ENCODE results near the gene CFI. TPM values are rescaled to one million over a fixed set of nuclear protein-coding genes. Genes with fewer than 3 reads are reported as not detected.
"Not testable (repeated sequence)": the region's sequence is repeated elsewhere in the genome, so short reads cannot be mapped to it uniquely, and the experiment has no call there.

CFI gene
- total RNA-seq, 1 donor from 2014 or later = 1.4 TPM

DNA sequence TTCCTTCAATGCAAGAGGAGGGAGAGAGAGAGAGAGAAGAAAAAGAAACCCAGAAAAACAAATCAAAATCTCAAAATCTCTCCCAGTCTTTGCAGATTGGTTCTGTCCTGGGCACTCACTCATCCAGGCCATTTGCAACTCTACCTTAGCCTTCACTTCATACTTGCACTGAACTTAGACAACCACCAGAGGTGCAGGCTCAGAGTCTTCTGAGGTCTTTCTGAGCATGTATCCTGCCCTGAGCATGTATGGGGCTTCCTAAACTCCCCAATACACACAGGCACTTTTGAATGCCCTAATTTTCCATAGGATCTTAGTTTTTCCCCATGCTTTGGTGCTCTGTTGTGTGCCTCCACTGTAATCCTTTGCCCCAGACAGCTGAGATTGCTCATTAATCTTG is 2.9 kb downstream of the CFI start:
- no peak for DNase-seq (ENCODE audit: low read depth)

DNA sequence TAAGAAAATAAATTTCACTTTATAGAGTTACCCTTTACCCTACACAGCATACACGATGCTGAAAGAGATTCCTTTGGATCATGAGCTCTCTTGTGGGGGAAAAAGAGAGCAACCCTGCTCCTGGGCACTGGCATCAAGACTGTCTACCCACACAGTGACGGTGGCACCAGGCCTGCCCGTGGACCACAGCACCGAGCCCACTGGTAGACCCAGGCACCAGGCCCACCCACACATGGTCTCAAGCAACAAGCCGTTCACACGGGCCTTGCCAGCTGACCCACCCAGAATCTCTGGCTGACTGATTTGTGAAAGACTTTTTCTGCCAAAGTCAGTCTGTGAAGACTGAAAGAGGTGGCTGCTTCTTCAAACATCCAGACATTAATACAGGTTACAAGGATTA is 6.7 kb downstream of the CFI start:
- DNase-seq (ENCODE audit: low read depth) = no peak

- no peak for DNase-seq (ENCODE audit: low read depth)
These were observed 14.0 kb downstream of the CFI start for GRCh38 chr4:109787807-109788206.

GRCh38 chr4:109786846-109787245 is 15.0 kb downstream of the CFI start:
- DNase-seq (ENCODE audit: low read depth) = no peak

DNA sequence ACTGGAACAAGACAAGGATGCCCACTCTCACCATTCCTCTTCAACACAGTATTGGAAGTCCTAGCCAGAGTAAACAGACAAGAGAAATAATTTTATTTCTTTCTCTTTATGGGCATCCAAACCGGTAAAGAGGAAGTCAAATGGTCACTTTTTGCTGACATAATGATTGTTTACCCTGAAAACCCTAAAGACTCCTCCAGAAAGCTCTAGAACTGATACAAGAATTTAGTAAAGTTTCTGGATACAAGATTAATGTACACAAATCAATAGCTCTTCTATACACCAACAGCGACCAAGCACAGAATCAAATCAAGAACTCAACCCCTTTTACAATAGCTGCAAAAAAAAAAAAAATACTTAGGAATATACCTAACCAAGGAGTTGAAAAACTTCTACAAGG is 19.7 kb downstream of the CFI start:
- not testable (repeated sequence) for DNase-seq (ENCODE audit: low read depth)

- no peak for DNase-seq (ENCODE audit: low read depth)
These were observed 36.9 kb downstream of the CFI start for GRCh38 chr4:109764789-109765402.

DNA sequence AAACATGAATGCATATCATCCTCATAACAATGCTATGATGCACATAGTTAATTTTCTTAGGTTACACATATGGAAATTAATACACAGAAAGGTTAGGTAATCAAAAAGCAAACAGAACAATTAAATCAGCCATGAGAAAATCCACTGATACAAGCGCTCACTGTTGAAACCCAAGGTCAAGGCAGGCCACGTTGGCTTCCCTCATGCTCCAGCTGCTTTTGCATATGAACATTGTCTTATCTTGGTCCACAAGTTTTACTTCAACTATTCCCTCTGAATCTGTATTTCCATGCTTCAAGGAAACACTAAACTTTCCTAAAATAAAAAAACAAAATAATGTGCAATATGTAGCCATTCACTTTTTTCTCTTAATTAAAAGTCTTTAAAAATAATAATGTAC is 37.4 kb downstream of the CFI start:
- DNase-seq (ENCODE audit: low read depth) = no peak

GRCh38 chr4:109760682-109761081 is 41.1 kb downstream of the CFI start:
- DNase-seq (ENCODE audit: low read depth) = no peak

DNA sequence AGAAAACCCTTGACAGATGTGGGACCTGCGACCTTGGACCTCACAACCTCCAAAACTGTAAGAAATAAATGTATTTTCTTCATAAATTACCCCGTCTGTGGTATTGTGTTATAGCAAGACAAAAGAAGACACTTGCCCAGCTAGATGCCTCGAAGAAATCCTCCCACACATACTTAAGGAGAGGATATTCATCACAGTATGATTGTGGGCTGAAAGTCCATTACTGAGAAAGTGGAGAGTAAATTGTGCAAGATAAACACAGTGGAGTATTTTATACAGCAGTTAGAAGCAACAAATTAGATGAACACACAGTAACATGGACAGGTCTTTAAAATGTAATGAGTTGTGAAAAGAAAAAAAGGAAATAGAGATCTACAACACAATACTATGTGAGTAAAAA is 46.1 kb downstream of the CFI start:
- no peak for DNase-seq (ENCODE audit: low read depth)

DNA sequence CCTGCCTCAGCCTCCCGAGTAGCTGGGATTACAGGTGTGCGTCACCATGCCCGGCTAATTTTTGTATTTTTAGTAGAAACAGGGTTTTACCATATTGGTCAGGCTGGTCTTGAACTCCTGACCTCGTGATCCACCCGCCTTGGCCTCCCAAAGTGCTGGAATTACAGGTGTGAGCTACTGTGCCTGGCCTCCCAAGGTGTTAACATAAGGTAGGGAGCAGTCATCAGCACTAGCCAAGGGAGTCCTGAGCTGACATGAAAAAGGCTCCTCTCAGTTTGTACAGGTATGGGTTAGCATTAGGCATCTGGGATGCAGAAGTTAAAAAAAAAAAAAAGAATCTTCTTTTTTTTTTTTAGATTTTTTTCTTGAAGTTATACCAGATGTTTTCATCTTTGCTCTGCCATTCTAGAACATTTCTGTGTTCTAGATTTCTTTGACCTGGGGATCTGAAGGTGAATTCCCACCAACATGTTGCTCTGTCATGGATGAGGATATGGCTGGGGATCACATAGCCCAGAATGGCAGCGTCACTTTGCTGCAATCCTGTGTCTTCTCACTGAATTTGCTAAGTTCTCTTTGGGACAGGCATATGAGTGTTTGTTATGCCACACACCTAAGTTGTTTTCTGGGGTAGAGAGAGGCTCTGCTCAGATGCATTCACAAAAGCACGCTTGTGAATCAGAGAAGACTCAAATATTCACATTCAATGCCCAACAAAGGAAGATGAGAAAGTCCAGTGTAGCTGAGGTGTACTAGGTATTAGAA is 47.5 kb downstream of the CFI start:
- DNase-seq (ENCODE audit: low read depth) = no peak

DNA sequence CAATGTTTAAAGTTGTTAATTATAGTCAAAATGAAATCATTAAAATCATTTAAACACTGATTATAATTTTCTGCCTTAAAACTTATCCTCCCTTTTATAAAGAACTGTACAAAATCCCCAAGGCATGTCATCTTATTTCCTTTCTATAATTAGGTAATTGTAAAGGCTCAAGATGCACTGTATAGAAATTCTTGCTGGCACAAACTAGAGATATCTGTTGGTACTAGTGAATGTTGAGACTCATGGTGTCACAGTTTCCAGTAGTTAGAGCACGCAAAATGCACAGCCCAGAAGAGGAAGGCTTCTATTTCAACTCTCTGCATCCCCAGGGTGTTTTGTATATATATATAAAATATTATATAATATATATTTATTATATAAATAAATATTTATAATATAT is 49.3 kb downstream of the CFI start:
- no peak for DNase-seq (ENCODE audit: low read depth)

DNA sequence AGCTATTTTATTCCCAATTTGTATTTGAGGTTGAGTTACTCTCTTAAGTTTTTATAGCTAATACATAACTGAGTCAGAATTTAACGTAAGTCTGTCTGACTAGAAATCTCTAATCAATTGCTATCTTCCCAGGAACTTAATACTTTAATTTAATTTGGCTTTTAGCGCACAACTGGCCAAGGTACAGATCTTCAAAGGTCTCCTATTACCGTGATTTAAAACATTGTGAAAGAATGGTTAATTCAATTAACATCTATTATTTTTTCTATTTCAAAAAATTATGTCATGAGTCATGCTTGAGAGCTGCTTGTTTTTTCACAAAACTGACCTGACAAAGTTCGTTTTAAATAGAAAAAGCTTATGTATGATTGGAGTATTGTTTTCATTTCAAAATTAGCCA is 49.9 kb downstream of the CFI start:
- no peak for DNase-seq (ENCODE audit: low read depth)

GRCh38 chr4:109750652-109751244 is 51.1 kb downstream of the CFI start:
- no peak for DNase-seq (ENCODE audit: low read depth)

- DNase-seq (ENCODE audit: low read depth) = no peak
These were observed 52.3 kb downstream of the CFI start for GRCh38 chr4:109749388-109750082.

DNA sequence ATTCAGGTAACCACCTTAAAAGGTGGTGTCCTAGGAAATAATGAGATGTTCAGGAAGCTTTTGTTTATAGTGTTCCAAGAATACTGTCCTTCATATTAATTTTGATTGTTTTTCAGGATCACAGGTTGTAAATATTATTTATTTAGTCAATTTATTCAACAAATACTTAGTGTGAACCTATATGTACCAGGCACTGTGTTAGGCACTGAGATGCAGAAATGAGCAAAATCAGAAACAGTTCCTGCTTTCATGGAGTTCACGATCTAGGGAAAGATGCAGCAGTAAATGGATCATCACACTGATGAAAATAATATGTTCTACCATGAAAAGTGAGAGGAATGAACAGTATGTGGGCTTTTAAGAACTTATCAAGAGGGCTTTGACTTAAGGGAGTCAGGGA is 53.7 kb downstream of the CFI start:
- DNase-seq (ENCODE audit: low read depth) = no peak

DNA sequence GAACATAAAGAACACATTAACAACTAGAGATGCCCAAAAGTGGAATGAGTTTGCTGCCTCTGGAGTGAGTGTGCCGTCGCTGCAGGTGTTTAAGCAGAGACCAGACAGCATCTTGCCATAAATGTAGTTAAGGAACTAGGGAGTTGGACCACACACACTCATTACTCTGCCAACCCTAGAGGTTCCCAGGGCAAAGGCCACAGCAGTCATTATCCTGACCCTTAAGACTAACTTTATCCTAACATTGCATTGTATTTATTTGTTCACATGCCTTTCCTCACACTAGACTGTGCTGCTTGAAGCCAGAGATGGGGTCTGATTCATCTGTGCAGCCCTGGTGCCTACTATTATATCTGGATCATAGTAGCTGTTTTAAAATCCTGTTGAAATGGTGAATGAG is 55.1 kb downstream of the CFI start:
- DNase-seq (ENCODE audit: low read depth) = no peak

GRCh38 chr4:109745830-109746229 is 56.0 kb downstream of the CFI start:
- no peak for DNase-seq (ENCODE audit: low read depth)

GRCh38 chr4:109739547-109739946 is 62.3 kb downstream of the CFI start:
- DNase-seq (ENCODE audit: low read depth) = no peak

- DNase-seq (ENCODE audit: low read depth) = no peak
These were observed 63.5 kb downstream of the CFI start for GRCh38 chr4:109738104-109738872.

- DNase-seq (ENCODE audit: low read depth) = no peak
These were observed 66.0 kb downstream of the CFI start for GRCh38 chr4:109735566-109736365.

DNA sequence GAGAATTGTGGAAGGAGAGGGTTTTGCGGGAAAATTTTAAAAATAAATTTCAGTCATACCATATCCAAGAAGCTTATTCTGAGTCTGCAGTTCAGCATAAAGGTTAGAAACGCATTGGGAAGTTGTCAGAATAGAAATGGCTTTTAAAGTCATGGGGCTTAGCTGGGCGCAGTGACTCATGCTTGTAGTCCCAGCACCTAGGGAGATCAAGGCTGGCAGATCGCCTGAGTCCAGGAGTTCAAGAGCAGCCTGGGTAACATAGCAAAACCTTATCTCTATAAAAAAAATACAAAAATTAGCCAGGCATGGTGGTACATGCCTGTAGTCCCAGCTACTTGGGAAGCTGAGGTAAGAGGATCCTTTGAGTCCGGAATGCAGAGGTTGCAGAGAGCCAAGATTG is 68.1 kb downstream of the CFI start:
- DNase-seq (ENCODE audit: low read depth) = no peak

All from myocyte (in vitro differentiated cells).